HG03103 (cell line): ENCODE results near the gene CHST11.

Experiments
- ATAC-seq: cut with Tn5 transposase; IDR thresholded peaks from one replicate; pipeline ENCODE4 v1.9.1; 2021; ENCODE audit warnings: low read depth; ENCODE audit not compliant: unreplicated experiment

Gene CHST11

DNA sequence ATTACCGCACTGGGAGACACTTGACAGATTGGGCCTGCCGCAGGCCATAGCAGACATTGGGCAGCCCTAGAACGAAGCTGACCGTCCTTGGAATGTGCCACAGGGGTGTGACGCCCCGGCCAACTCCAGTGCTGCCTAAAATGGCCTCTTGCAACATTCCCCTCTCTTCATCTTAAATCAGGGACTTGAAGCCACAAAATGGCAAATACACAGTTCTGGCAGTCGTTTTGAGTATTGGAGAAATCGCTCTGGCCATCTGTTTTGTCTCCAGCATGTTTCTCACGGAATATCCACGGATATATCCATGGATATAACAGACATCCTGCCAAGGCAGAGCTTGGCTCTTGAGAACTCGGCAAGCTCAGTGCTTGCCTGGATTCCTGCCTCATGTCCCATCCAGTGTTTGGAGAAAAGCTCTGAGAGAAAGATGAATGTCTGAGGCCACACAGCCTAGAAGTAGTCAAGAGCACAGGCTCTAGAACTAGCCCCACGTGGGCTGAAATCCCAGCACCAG lies 158.4 kb downstream of the CHST11 start:
- ATAC-seq: no peak

GRCh38 chr12:104618691-104619090 lies 161.9 kb downstream of the CHST11 start:
- ATAC-seq: no peak

- ATAC-seq: no peak
Measured at GRCh38 chr12:104619305-104619704, 162.6 kb downstream of the CHST11 start.

DNA sequence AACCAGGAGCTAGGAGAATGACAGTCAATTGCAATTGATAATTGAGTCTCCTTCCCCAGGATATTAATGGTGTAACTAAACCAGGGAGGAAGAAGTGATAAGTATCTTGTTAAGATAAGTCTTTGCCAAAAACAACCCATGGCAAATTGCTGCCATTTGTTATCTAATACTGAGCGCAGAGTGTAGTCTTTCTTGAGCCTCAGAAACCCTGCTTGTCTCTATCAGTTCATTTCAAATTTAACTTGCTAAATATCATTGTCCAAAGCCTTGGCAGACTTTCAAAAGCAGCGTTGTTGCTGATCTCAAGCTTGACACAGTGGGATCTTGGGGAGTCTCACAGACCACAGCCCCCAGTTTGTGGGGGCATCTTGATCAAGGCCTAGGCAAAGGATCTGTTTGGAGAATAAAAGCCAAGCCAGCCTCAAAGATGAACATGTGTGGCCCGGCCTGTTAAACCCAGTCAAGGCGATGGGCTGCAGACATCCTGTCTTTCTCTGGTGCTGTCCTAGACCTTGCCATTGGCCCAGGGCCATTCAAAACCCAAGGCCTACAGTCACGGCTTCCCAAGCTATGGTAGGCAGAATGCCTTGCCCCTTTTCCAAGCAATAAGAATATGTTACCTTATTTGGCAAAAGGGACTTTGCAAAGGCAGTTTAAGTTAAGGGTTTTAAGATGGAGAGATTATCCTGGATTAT lies 164.2 kb downstream of the CHST11 start:
- no peak for ATAC-seq

GRCh38 chr12:104622928-104623327 lies 166.2 kb downstream of the CHST11 start:
- no peak for ATAC-seq

GRCh38 chr12:104623883-104624282 lies 167.1 kb downstream of the CHST11 start:
- ATAC-seq: no peak

DNA sequence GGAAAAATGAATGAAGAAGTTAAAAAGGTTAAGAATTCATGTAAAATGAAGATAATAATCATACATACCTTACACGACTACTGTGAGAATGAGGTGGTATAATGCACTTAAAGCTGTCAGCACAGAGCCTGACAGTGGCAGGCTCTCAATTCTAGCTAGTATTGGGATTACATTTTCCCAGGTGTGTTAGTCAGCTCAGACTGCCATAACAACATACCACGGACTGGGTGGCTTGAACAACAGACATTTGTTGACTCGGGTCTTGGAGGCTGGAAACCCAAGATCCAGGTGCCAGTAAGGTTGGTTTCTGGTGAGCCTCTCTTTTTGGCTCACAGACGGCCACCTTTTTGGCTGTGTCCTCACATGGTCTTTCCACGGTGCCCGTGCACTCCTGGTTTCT lies 167.8 kb downstream of the CHST11 start:
- ATAC-seq: no peak

GRCh38 chr12:104626069-104626837 lies 169.5 kb downstream of the CHST11 start:
- ATAC-seq: no peak

DNA sequence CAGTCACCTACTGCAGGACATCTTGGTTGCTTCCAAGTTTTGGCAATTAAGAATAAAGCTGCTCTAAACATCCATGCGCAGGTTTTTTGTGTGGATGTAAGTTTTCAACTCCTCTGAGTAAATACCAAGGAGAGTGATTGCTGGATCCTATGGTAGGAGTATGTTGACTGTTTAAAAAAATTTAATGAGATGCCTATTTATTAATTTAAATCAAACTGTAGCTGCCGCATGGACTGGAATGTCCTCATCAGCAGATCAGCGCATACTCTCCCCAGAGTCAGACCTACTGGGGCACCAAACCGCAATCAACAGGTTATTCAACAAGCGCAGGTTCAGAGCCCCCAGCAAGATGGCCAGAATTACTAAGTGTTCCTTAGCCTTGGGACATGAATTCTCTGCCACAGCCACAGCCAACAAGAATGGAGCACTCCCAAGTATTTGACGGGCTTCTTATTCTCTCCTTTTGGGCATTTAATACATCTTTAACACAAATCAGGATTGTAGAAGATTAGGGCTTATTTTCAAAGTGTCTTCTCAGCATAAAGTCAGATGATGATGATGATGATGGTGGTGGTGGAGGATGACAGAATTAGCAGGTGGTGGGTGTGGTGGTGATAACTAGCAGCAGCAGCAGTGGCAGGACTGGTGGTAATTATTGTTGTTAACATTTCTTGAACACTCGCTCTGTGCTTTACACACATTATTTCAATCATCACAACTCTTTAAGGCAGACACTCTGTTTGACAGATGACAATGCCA lies 170.7 kb downstream of the CHST11 start:
- ATAC-seq: no peak

GRCh38 chr12:104627990-104628830 lies 171.5 kb downstream of the CHST11 start:
- ATAC-seq: no peak

- ATAC-seq: no peak
Measured at GRCh38 chr12:104628831-104629135, 172.0 kb downstream of the CHST11 start.

GRCh38 chr12:104630230-104630670 lies 173.5 kb downstream of the CHST11 start:
- no peak for ATAC-seq

DNA sequence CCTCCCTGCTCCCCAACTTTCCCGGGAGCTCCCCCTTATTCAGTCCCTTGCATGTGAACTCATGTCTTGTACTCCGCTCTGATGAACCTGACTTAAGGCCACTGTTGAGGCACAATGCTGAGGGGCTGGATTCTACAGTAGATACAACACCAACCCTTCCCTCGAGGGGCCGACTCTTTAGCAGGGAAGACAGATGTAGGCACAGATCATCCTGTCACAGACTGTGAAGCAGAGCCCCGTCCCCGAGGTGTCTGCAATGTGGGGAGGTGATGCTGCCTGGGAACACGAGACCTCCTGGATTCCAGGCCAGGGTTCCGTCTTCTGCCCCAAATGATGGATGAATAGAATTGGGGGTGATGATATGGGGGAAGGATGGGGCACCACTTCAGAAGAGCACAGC lies 175.1 kb downstream of the CHST11 start:
- no peak for ATAC-seq

- no peak for ATAC-seq
Measured at GRCh38 chr12:104632724-104633201, 176.0 kb downstream of the CHST11 start.

DNA sequence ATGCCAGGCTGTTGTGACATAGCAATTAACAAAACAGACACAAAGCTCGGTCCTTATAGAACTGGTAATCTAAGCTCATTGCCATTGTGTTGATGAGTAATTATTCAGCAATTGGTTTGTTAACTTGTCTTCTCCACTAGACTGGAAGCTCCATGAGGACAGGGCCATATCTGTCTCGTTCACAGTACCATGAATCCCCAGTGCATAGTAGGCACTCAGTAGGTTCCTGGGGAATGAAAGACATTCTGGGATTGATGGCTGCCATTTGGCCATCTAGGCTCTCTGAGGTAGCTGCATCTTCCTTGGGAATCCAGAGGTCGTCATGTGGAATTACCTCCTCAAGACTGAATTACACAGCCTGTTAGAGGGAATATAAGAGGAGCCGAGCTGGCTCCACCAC lies 177.3 kb downstream of the CHST11 start:
- ATAC-seq: no peak

- no peak for ATAC-seq
Measured at GRCh38 chr12:104634852-104635251, 178.1 kb downstream of the CHST11 start.

GRCh38 chr12:104635607-104636343 lies 179.0 kb downstream of the CHST11 start:
- ATAC-seq: no peak

DNA sequence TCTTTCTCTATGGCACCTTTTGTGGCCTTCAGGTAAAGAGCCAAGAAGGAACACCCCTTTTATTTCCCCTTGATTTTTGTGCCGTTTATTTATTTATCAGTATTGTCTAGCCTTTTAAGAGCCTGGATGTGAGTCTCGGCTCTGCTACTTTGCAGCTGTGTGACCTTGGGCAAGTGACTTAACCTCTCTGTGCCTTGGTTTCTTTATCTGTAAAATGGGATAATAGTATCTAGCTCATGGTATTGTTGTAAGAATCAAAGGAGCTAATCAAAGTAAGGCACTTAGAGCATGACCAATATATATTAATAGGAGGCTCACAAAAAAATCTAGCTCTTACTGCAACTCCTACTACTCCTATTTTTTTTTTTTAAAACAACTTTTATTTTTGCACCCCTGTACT lies 179.7 kb downstream of the CHST11 start:
- ATAC-seq: no peak

- no peak for ATAC-seq
Measured at GRCh38 chr12:104637604-104638003, 180.9 kb downstream of the CHST11 start.
